Spleen (tissue), 7 donors: ENCODE data around the gene MSI2.

ENCODE experiments used
- POLR2A ChIP-seq, 3 donors: fragments of 450-650 bp; IDR thresholded peaks; one replicate each; pipeline ENCODE4 v1.5.1; 2017; ENCODE audit warnings: antibody characterized with exemption in 3 of 3, mild to moderate bottlenecking in 1 of 3
- TF ChIP-seq, protein P1 (sequence below), 11 experiments: fragments of 200-600 bp in 7 of 11; fragments of 450-650 bp in 4 of 11; sonication (generic) in 4 of 11; IDR thresholded peaks in 8 of 11; conservative IDR thresholded peaks in 3 of 11; 1 replicate in 7 of 11; 2 replicates in 4 of 11; pipeline versions ENCODE4 v1.4.0 to v1.8.0; 2016 to 2021; ENCODE audit warnings: antibody characterized with exemption in 11 of 11, inconsistent platforms in 4 of 11, mild to moderate bottlenecking in 1 of 11
- donor health status: DM: no; HTN: no; CAD: no; lungs with moderate emphysema.
- donor health status: DM: no; HTN: no; CAD: no.
- donor health status: DM: no; HTN: no; CAD: no.

- TF ChIP-seq POLR2A (IDR thresholded peaks at IDR 0.05), result no peak
- TF ChIP-seq, protein P1, sequence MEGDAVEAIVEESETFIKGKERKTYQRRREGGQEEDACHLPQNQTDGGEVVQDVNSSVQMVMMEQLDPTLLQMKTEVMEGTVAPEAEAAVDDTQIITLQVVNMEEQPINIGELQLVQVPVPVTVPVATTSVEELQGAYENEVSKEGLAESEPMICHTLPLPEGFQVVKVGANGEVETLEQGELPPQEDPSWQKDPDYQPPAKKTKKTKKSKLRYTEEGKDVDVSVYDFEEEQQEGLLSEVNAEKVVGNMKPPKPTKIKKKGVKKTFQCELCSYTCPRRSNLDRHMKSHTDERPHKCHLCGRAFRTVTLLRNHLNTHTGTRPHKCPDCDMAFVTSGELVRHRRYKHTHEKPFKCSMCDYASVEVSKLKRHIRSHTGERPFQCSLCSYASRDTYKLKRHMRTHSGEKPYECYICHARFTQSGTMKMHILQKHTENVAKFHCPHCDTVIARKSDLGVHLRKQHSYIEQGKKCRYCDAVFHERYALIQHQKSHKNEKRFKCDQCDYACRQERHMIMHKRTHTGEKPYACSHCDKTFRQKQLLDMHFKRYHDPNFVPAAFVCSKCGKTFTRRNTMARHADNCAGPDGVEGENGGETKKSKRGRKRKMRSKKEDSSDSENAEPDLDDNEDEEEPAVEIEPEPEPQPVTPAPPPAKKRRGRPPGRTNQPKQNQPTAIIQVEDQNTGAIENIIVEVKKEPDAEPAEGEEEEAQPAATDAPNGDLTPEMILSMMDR (IDR thresholded peaks at IDR 0.05 in 8 of 11, conservative IDR thresholded peaks at IDR 0.05 in 3 of 11), result no peak
Measured at GRCh38 chr17:57210224-57210553, 46.1 kb upstream of the MSI2 start.
